ENCODE measurements around the gene QRSL1. TPM values are rescaled to one million over a fixed set of nuclear protein-coding genes. Genes with fewer than 3 reads are reported as not detected.

QRSL1 gene
- total and polyA plus RNA-seq, 7 donors, result 8.3 to 15.6 (median 9.4) TPM

GRCh38 chr6:106688177-106688951 lies 59.0 kb downstream of the QRSL1 start:
- Histone ChIP-seq H3K4me3 (no peak overlapping the region), H3K36me3 (no peaks in the 10 kb centered on the region), H3K27ac (no peak overlapping the region), H3K9me3 (no peaks in the 10 kb centered on the region), H3K4me1 (no peaks in the 10 kb centered on the region), H3K27me3 (no peaks in the 10 kb centered on the region)
- WGBS, 2 donors, result 31 to 64% methylated on average over 6 of the region's 6 CpGs
- intact Hi-C loops (cut with DNase I), result no loop called here
- no peak for DNase-seq
- TF ChIP-seq EP300 (IDR thresholded peaks at IDR 0.05) (no peak), CTCF (IDR thresholded peaks at IDR 0.05) (no peak), POLR2AphosphoS5 (IDR thresholded peaks at IDR 0.05) (no peak), POLR2A (IDR thresholded peaks at IDR 0.05) (no peak)

- H3K27me3 ChIP-seq, result no peaks in the 10 kb centered on the region
- H3K4me1 ChIP-seq, result no peaks in the 10 kb centered on the region
- intact Hi-C loops (cut with DNase I), result no loop called here
- H3K36me3 ChIP-seq, result no peaks in the 10 kb centered on the region
- DNase-seq, result no peak
- 15 to 54% methylated on average over 6 of the region's 6 CpGs for whole genome bisulfite sequencing, 2 donors
- no peak overlapping the region for H3K27ac ChIP-seq
- TF ChIP-seq POLR2AphosphoS5 (IDR thresholded peaks at IDR 0.05) (no peak), EP300 (IDR thresholded peaks at IDR 0.05) (no peak), CTCF (IDR thresholded peaks at IDR 0.05) (no peak), POLR2A (IDR thresholded peaks at IDR 0.05) (no peak)
- no peaks in the 10 kb centered on the region for H3K9me3 ChIP-seq
- H3K4me3 ChIP-seq, result no peak overlapping the region
Observed at GRCh38 chr6:106692112-106692818, 62.9 kb downstream of the QRSL1 start.

- intact Hi-C loops (cut with DNase I), result no loop called here
- no peak overlapping the region for H3K27ac ChIP-seq
- H3K4me3 ChIP-seq, result no peak overlapping the region
- no peaks in the 10 kb centered on the region for H3K4me1 ChIP-seq
- no peaks in the 10 kb centered on the region for H3K36me3 ChIP-seq
- DNase-seq, result no peak
- H3K9me3 ChIP-seq, result no peaks in the 10 kb centered on the region
- H3K27me3 ChIP-seq, result no peaks in the 10 kb centered on the region
- WGBS, 2 donors, result 37 to 74% methylated on average over 3 of the region's 3 CpGs
- TF ChIP-seq CTCF (IDR thresholded peaks at IDR 0.05) (no peak), EP300 (IDR thresholded peaks at IDR 0.05) (no peak), POLR2A (IDR thresholded peaks at IDR 0.05) (no peak), POLR2AphosphoS5 (IDR thresholded peaks at IDR 0.05) (no peak)
Observed at GRCh38 chr6:106692819-106693208, 63.4 kb downstream of the QRSL1 start.

- H3K4me1 ChIP-seq, result no peaks in the 10 kb centered on the region
- no peaks in the 10 kb centered on the region for H3K27me3 ChIP-seq
- 90 to 93% methylated on average over 2 of the region's 2 CpGs for WGBS, 2 donors
- no peak overlapping the region for H3K27ac ChIP-seq
- no peaks in the 10 kb centered on the region for H3K36me3 ChIP-seq
- no peaks in the 10 kb centered on the region for H3K9me3 ChIP-seq
- TF ChIP-seq POLR2A (IDR thresholded peaks at IDR 0.05) (no peak), CTCF (IDR thresholded peaks at IDR 0.05) (no peak)
- H3K4me3 ChIP-seq, result no peak overlapping the region
- DNase-seq, result no peak
- intact Hi-C loops (cut with DNase I), result no loop called here
Observed at GRCh38 chr6:106693418-106693817, 64.0 kb downstream of the QRSL1 start.
